B cell (primary cell): ENCODE data around the gene NUP62. TPM values are rescaled to one million over a fixed set of nuclear protein-coding genes. Genes with fewer than 3 reads are reported as not detected.
"Not testable (repeated sequence)": the region's sequence is repeated elsewhere in the genome, so short reads cannot be mapped to it uniquely, and the experiment has no call there.

Experiments used
- ATAC-seq: fragments of 200-7000 bp; cut with Tn5 transposase; one replicate; pipeline ENCODE4 v1.10.0; 2021; ENCODE audit warnings: low read depth, mild to moderate bottlenecking, moderate number of reproducible peaks, moderate library complexity
- CTCF ChIA-PET: fragments of 350-600 bp; sonication (Branson Sonifier 250); formaldehyde crosslinking; loops from one replicate; lab custom pipeline; 2021; ENCODE audit warnings: antibody characterized with exemption, inconsistent platforms; lab: Charles Lee
- POLR2A ChIA-PET: fragments of 350-600 bp; sonication (Branson Sonifier 250); formaldehyde crosslinking; loops from one replicate; lab custom pipeline; 2021; ENCODE audit warnings: antibody characterized with exemption; lab: Charles Lee
- DNase-seq: peaks from one replicate; pipeline ENCODE4 v3.0.0; 2013
- H2AFZ ChIP-seq: 2 replicates; pipeline ENCODE4 v1.6.1; 2012; ENCODE audit warnings: mild to moderate bottlenecking, low read depth, low read length; ENCODE audit not compliant: insufficient read depth, poor library complexity, severe bottlenecking
- H3K27ac ChIP-seq, 2 donors: 1 replicate in 1 of 2; 2 replicates in 1 of 2; pipeline ENCODE4 v1.5.1; 2012 to 2013; ENCODE audit warnings: low read length in 2 of 2, mild to moderate bottlenecking in 2 of 2, moderate library complexity in 1 of 2
- H3K27me3 ChIP-seq, 4 experiments: fragments of 200-600 bp in 1 of 4; sonication (generic) in 1 of 4; replicated peaks in 1 of 4; 1 replicate in 2 of 4; 2 replicates in 2 of 4; pipeline versions ENCODE4 v1.6.1 to v1.7.0; 2013 to 2016; ENCODE audit warnings: low read length in 3 of 4, mild to moderate bottlenecking in 2 of 4, mixed read lengths in 1 of 4, moderate library complexity in 1 of 4; ENCODE audit not compliant: insufficient read depth in 4 of 4, control insufficient read depth in 3 of 4; ENCODE audit errors: control extremely low read depth in 1 of 4
- H3K36me3 ChIP-seq, 2 experiments: replicated peaks in 1 of 2; 1 replicate in 1 of 2; 2 replicates in 1 of 2; pipeline versions ENCODE4 v1.6.1 to v1.7.1; 2013; ENCODE audit warnings: low read length in 1 of 2; ENCODE audit not compliant: insufficient read depth in 2 of 2, control insufficient read depth in 1 of 2; ENCODE audit errors: control extremely low read depth in 1 of 2, extremely low read depth in 1 of 2
- H3K4me1 ChIP-seq, 2 donors: fragments of 200-600 bp in 1 of 2; sonication (generic) in 1 of 2; 1 replicate in 1 of 2; 2 replicates in 1 of 2; pipeline versions ENCODE4 v1.5.1 to v1.6.1; 2013 to 2017; ENCODE audit warnings: low read length in 2 of 2; ENCODE audit not compliant: control insufficient read depth in 2 of 2, insufficient read depth in 2 of 2
- H3K4me2 ChIP-seq: replicated peaks from 2 replicates; pipeline ENCODE3; 2012; ENCODE audit warnings: mild to moderate bottlenecking, low read depth, low read length; ENCODE audit not compliant: poor library complexity, severe bottlenecking
- H3K4me3 ChIP-seq, 5 experiments: fragments of 200-600 bp in 1 of 5; sonication (generic) in 1 of 5; 1 replicate in 3 of 5; 2 replicates in 2 of 5; pipeline versions ENCODE4 v1.5.1 to v1.7.0; 2011 to 2016; ENCODE audit warnings: low read length in 4 of 5, mild to moderate bottlenecking in 4 of 5, low read depth in 2 of 5, control low read depth in 1 of 5, moderate library complexity in 1 of 5; ENCODE audit not compliant: insufficient read depth in 1 of 5; ENCODE audit errors: control extremely low read depth in 1 of 5, extremely low read depth in 1 of 5
- H3K79me2 ChIP-seq: fragments of 200-600 bp; sonication (generic); one replicate; pipeline ENCODE4 v1.6.0; 2016; ENCODE audit warnings: low read length; ENCODE audit not compliant: control insufficient read depth, insufficient read depth
- H3K9ac ChIP-seq: fragments of 200-600 bp; sonication (generic); 2 replicates; pipeline ENCODE4 v1.6.1; 2017; ENCODE audit warnings: mild to moderate bottlenecking, low read length, moderate library complexity
- H3K9me3 ChIP-seq, 3 donors: one replicate each; pipeline versions ENCODE4 v1.6.1 to v1.7.1; 2013; ENCODE audit warnings: low read length in 2 of 3; ENCODE audit not compliant: control insufficient read depth in 2 of 3, insufficient read depth in 1 of 3; ENCODE audit errors: control extremely low read depth in 1 of 3
- H4K20me1 ChIP-seq: 2 replicates; pipeline ENCODE4 v1.6.0; 2012; ENCODE audit warnings: mild to moderate bottlenecking, low read length; ENCODE audit not compliant: insufficient read depth, control insufficient read depth, poor library complexity, severe bottlenecking
- H3K27ac Mint-ChIP-seq: one replicate; pipeline ENCODE4 v1.8.0; 2021; ENCODE audit warnings: mixed read lengths
- H3K27me3 Mint-ChIP-seq: one replicate; pipeline ENCODE4 v1.8.0; 2021; ENCODE audit warnings: mixed read lengths
- H3K4me1 Mint-ChIP-seq: one replicate; pipeline ENCODE4 v1.8.0; 2021; ENCODE audit warnings: mixed read lengths
- H3K4me3 Mint-ChIP-seq: one replicate; pipeline ENCODE4 v1.8.0; 2021; ENCODE audit warnings: mixed read lengths
- H3K9me3 Mint-ChIP-seq: one replicate; pipeline ENCODE4 v1.8.0; 2022; ENCODE audit warnings: mixed read lengths; ENCODE audit not compliant: insufficient read depth
- WGBS: methylation state at CpG from one replicate; pipeline ENCODE4 v1.1.5; 2013; ENCODE audit warnings: missing lambda C conversion rate; ENCODE audit not compliant: insufficient coverage; 5-methylcytosine and 5-hydroxymethylcytosine counted together
- intact Hi-C: fragments of 100-400 bp; cut with micrococcal nuclease; formaldehyde crosslinking; loops from one replicate; pipeline ENCODE4 v1.10.0; 2022
- polyA plus RNA-seq: library from polyadenylated mRNA; depleted of rRNA; stranded (reverse); fragments of >200 nt; gene quantifications from 2 replicates; pipeline ENCODE4 v1.2.3, GENCODE V29; 2012
- total RNA-seq, 2 donors: library from RNA; stranded (reverse); fragments of 120-200 nt in 1 of 2; gene quantifications; 1 replicate in 1 of 2; 2 replicates in 1 of 2; pipeline versions ENCODE4 v1.2.3 to v1.2.4, GENCODE V29; 2013 to 2022

NUP62 gene
- total and polyA plus RNA-seq, 2 donors (not counting 1 experiment from before 2014, with no cell fraction given), result 25.2 to 75.7 TPM

DNA sequence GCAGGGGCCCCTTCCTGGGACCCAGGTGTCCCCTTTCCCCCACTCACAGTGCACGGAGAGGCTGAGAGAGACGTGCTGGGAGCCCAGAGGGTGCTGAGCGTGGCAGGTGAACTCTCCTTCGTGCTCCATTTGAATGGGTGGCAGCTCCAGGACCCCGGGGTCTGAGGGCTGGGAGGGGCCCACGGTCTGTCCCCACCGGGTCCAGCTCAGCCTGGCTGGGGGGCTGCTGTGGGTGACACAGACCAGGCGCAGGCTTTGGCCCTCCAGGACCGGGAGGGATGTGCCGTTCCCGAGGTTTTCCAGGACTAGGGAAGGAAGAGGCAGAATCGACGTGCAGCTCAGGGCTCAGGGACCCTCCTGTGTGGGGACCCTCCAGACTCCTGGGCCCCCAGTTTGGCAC is 29.3 kb upstream of the NUP62 start:
- DNase-seq, H3K4me1 ChIP-seq, H3K4me2 ChIP-seq, H3K36me3 ChIP-seq, POLR2A ChIA-PET, H3K9ac ChIP-seq, H4K20me1 ChIP-seq, H3K4me3 Mint-ChIP-seq, H3K79me2 ChIP-seq, H3K27ac ChIP-seq, H3K4me3 ChIP-seq, intact Hi-C loops, H2AFZ ChIP-seq, H3K27ac Mint-ChIP-seq, H3K4me1 Mint-ChIP-seq, CTCF ChIA-PET, H3K9me3 ChIP-seq, H3K27me3 ChIP-seq, H3K9me3 Mint-ChIP-seq, ATAC-seq: not testable (repeated sequence)
- H3K27me3 Mint-ChIP-seq, result peaks cover 24% of the 10 kb centered on the region
- 83% methylated on average over 9 of the region's 13 CpGs for WGBS

DNA sequence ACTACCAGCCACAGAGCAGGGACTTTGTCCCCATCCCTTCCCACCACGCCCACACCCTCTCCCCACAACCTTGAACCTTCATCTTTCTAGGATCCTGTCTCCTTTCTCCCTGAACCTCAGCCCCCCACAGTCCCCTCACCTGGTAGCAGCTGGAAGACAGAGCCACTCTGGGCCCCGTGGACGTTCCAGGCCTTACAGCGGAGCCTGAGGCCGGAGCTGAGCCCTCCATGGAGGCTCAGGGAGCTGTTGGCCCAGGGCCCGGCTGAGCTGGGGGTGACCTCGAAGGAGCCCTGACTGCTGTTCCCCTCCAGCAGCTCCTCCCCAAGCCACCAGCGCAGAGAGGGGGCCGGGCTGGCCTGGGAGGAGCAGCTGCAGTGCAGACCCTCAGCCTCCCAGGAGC is 28.8 kb upstream of the NUP62 start:
- H3K27ac Mint-ChIP-seq, H3K9me3 ChIP-seq, H3K27ac ChIP-seq, H3K79me2 ChIP-seq, H3K36me3 ChIP-seq, CTCF ChIA-PET, DNase-seq, H3K4me3 ChIP-seq, ATAC-seq, H2AFZ ChIP-seq, POLR2A ChIA-PET, H3K4me3 Mint-ChIP-seq, H4K20me1 ChIP-seq, intact Hi-C loops, H3K4me2 ChIP-seq, H3K9me3 Mint-ChIP-seq, H3K9ac ChIP-seq, H3K4me1 ChIP-seq, H3K27me3 ChIP-seq: not testable (repeated sequence)
- 86% methylated on average over 7 of the region's 9 CpGs for WGBS
- Mint-ChIP-seq H3K4me1 (peaks cover 13% of the 10 kb centered on the region), H3K27me3 (peaks cover 28% of the 10 kb centered on the region)
